Suprapubic skin (tissue), 4 donors: Measurements from ENCODE around the gene DDI2.

Experiments
- CTCF ChIP-seq, 2 donors: fragments of 200-600 bp in 1 of 2; fragments of 450-650 bp in 1 of 2; sonication (generic) in 1 of 2; IDR thresholded peaks; one replicate each; pipeline ENCODE4 v1.5.1; 2016 to 2019; ENCODE audit warnings: antibody characterized with exemption in 2 of 2, mild to moderate bottlenecking in 1 of 2, moderate library complexity in 1 of 2
- EP300 ChIP-seq: sonication (generic); formaldehyde crosslinking; IDR thresholded peaks from one replicate; pipeline ENCODE4 v1.6.1; 2017; ENCODE audit warnings: antibody characterized with exemption
- POLR2AphosphoS5 ChIP-seq, 3 donors: sonication (generic); formaldehyde crosslinking; IDR thresholded peaks; one replicate each; pipeline ENCODE4 v1.6.1; 2017; ENCODE audit warnings: antibody characterized with exemption in 3 of 3

DNA sequence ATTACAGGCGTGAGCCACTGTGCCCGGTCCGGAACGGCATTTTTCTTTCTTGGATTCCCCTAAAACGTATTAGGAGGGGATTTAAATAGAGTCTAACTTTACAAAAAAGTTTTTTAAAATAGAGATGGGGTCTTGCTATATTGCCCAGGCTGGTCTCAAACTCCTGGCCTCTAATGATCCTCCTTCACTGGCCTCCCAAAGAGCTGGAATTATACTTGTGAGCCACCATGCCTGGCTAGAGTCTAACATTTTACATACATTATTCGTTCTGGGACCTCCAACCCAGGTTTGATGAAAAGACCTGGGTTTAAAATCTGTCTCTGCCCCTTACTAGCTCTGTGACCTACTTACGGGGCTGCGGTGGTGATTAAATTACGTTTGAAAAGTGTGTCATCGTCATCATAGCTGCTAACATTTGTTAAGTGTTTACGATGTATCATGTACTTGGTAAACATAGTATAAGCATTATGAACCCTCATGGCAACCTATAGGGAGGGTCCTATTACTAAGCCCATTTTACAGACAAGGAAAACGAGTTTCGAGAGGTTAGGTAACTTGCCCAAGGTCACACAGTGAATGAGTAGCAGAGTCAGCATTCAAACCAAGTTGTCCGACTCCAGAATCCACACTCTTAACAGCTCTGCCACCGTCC, 91.4 kb downstream of the DDI2 start:
- TF ChIP-seq CTCF (IDR thresholded peaks at IDR 0.05), result no peak
- TF ChIP-seq POLR2AphosphoS5 (IDR thresholded peaks at IDR 0.05), result no peak
- no peak for TF ChIP-seq EP300
